Measurements from ENCODE around the gene RPL13.

DNA sequence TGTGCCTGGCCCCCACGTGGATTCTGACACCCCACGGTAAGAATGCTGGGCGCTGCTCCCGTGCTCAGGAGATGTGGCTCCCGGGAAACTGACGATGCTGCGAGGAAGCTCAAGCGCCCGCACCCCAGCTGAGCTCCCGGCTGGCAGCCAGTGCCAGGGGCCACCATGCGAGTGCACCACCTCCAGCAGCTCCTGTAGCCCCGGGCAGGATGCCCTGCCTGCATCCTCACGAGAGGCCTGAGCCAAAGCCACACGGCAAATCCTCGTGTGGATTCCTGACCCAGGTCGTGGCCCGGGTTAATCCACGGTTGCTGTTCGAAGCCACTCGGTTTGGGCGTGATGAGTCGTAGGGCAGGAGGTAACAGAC, 41.4 kb downstream of the RPL13 start:
- TF ChIP-seq, protein P1, sequence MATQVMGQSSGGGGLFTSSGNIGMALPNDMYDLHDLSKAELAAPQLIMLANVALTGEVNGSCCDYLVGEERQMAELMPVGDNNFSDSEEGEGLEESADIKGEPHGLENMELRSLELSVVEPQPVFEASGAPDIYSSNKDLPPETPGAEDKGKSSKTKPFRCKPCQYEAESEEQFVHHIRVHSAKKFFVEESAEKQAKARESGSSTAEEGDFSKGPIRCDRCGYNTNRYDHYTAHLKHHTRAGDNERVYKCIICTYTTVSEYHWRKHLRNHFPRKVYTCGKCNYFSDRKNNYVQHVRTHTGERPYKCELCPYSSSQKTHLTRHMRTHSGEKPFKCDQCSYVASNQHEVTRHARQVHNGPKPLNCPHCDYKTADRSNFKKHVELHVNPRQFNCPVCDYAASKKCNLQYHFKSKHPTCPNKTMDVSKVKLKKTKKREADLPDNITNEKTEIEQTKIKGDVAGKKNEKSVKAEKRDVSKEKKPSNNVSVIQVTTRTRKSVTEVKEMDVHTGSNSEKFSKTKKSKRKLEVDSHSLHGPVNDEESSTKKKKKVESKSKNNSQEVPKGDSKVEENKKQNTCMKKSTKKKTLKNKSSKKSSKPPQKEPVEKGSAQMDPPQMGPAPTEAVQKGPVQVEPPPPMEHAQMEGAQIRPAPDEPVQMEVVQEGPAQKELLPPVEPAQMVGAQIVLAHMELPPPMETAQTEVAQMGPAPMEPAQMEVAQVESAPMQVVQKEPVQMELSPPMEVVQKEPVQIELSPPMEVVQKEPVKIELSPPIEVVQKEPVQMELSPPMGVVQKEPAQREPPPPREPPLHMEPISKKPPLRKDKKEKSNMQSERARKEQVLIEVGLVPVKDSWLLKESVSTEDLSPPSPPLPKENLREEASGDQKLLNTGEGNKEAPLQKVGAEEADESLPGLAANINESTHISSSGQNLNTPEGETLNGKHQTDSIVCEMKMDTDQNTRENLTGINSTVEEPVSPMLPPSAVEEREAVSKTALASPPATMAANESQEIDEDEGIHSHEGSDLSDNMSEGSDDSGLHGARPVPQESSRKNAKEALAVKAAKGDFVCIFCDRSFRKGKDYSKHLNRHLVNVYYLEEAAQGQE (IDR thresholded peaks at IDR 0.05): no peak
- TF ChIP-seq, protein P2, sequence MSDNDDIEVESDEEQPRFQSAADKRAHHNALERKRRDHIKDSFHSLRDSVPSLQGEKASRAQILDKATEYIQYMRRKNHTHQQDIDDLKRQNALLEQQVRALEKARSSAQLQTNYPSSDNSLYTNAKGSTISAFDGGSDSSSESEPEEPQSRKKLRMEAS (IDR thresholded peaks at IDR 0.05): no peak
- TF ChIP-seq CTCF (IDR thresholded peaks at IDR 0.05; ENCODE audit: low read depth, low read length, missing input control) (no peak), TAF1 (conservative IDR thresholded peaks at IDR 0.05) (no peak), RAD21 (IDR thresholded peaks at IDR 0.05) (no peak), JUND (IDR thresholded peaks at IDR 0.05) (no peak), RXRA (IDR thresholded peaks at IDR 0.05) (no peak), SP1 (IDR thresholded peaks at IDR 0.05) (no peak), HNF4G (IDR thresholded peaks at IDR 0.05) (no peak), YY1 (IDR thresholded peaks at IDR 0.05) (no peak), FOXA2 (IDR thresholded peaks at IDR 0.05) (no peak)
- TF ChIP-seq, protein P3, sequence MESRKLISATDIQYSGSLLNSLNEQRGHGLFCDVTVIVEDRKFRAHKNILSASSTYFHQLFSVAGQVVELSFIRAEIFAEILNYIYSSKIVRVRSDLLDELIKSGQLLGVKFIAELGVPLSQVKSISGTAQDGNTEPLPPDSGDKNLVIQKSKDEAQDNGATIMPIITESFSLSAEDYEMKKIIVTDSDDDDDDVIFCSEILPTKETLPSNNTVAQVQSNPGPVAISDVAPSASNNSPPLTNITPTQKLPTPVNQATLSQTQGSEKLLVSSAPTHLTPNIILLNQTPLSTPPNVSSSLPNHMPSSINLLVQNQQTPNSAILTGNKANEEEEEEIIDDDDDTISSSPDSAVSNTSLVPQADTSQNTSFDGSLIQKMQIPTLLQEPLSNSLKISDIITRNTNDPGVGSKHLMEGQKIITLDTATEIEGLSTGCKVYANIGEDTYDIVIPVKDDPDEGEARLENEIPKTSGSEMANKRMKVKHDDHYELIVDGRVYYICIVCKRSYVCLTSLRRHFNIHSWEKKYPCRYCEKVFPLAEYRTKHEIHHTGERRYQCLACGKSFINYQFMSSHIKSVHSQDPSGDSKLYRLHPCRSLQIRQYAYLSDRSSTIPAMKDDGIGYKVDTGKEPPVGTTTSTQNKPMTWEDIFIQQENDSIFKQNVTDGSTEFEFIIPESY (IDR thresholded peaks at IDR 0.05): no peak
- TF ChIP-seq, protein P4, sequence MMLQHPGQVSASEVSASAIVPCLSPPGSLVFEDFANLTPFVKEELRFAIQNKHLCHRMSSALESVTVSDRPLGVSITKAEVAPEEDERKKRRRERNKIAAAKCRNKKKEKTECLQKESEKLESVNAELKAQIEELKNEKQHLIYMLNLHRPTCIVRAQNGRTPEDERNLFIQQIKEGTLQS (IDR thresholded peaks at IDR 0.05): no peak
